Measurements from ENCODE around the gene DTX4.

Gene DTX4

GRCh38 chr11:59184691-59185339, 12.9 kb downstream of the DTX4 start:
- no peak for TF ChIP-seq POLR2AphosphoS5 (IDR thresholded peaks at IDR 0.05; ENCODE audit: low read depth, low read length)
- no peak for TF ChIP-seq TAF1 (IDR thresholded peaks at IDR 0.05; ENCODE audit: borderline replicate concordance, low read depth, low read length)
- no peak for TF ChIP-seq POLR2A (IDR thresholded peaks at IDR 0.05; ENCODE audit: low read depth, low read length)
- FAIRE-seq = no peak
- DNase-seq (ENCODE audit: insufficient read length) = no peak

- peak; percentile 14 for FAIRE-seq
- no peak for DNase-seq (ENCODE audit: insufficient read length)
- TF ChIP-seq POLR2AphosphoS5 (IDR thresholded peaks at IDR 0.05; ENCODE audit: low read depth, low read length) = no peak
Observed at GRCh38 chr11:59185386-59185945, 13.5 kb downstream of the DTX4 start.

- FAIRE-seq = peak; percentile 74
- TF ChIP-seq TAF1 (IDR thresholded peaks at IDR 0.05; ENCODE audit: borderline replicate concordance, low read depth, low read length) (no peak), POLR2A (IDR thresholded peaks at IDR 0.05; ENCODE audit: low read depth, low read length) (no peak), POLR2AphosphoS5 (IDR thresholded peaks at IDR 0.05; ENCODE audit: low read depth, low read length) (no peak)
- peak; percentile 61 for DNase-seq (ENCODE audit: insufficient read length)
Observed at GRCh38 chr11:59186130-59186594, 14.2 kb downstream of the DTX4 start.

GRCh38 chr11:59187035-59187434, 15.1 kb downstream of the DTX4 start:
- FAIRE-seq (peak; percentile 17), DNase-seq (ENCODE audit: insufficient read length) (no peak)
- no peak for TF ChIP-seq POLR2AphosphoS5 (IDR thresholded peaks at IDR 0.05; ENCODE audit: low read depth, low read length)
- TF ChIP-seq TAF1 (IDR thresholded peaks at IDR 0.05; ENCODE audit: borderline replicate concordance, low read depth, low read length) = no peak
- TF ChIP-seq POLR2A (IDR thresholded peaks at IDR 0.05; ENCODE audit: low read depth, low read length) = no peak

- DNase-seq (ENCODE audit: insufficient read length) (no peak), FAIRE-seq (no peak)
- no peak for TF ChIP-seq POLR2AphosphoS5 (IDR thresholded peaks at IDR 0.05; ENCODE audit: low read depth, low read length)
- TF ChIP-seq POLR2A (IDR thresholded peaks at IDR 0.05; ENCODE audit: low read depth, low read length) = no peak
- TF ChIP-seq TAF1 (IDR thresholded peaks at IDR 0.05; ENCODE audit: borderline replicate concordance, low read depth, low read length) = no peak
Observed at GRCh38 chr11:59187587-59187986, 15.7 kb downstream of the DTX4 start.

GRCh38 chr11:59188954-59189353, 17.0 kb downstream of the DTX4 start:
- FAIRE-seq (no peak), DNase-seq (ENCODE audit: insufficient read length) (no peak)
- TF ChIP-seq TAF1 (IDR thresholded peaks at IDR 0.05; ENCODE audit: borderline replicate concordance, low read depth, low read length) (no peak), POLR2AphosphoS5 (IDR thresholded peaks at IDR 0.05; ENCODE audit: low read depth, low read length) (no peak), POLR2A (IDR thresholded peaks at IDR 0.05; ENCODE audit: low read depth, low read length) (no peak)

- no peak for FAIRE-seq
- TF ChIP-seq TAF1 (IDR thresholded peaks at IDR 0.05; ENCODE audit: borderline replicate concordance, low read depth, low read length) (no peak), POLR2A (IDR thresholded peaks at IDR 0.05; ENCODE audit: low read depth, low read length) (no peak), POLR2AphosphoS5 (IDR thresholded peaks at IDR 0.05; ENCODE audit: low read depth, low read length) (no peak)
- DNase-seq (ENCODE audit: insufficient read length) = no peak
Observed at GRCh38 chr11:59189986-59190385, 18.1 kb downstream of the DTX4 start.

- FAIRE-seq = peak; percentile 74
- TF ChIP-seq POLR2AphosphoS5 (IDR thresholded peaks at IDR 0.05; ENCODE audit: low read depth, low read length) (no peak), POLR2A (IDR thresholded peaks at IDR 0.05; ENCODE audit: low read depth, low read length) (no peak), TAF1 (IDR thresholded peaks at IDR 0.05; ENCODE audit: borderline replicate concordance, low read depth, low read length) (no peak)
- DNase-seq (ENCODE audit: insufficient read length) = no peak
Observed at GRCh38 chr11:59191095-59191494, 19.2 kb downstream of the DTX4 start.

GRCh38 chr11:59191890-59192289, 20.0 kb downstream of the DTX4 start:
- FAIRE-seq = peak; percentile 63
- DNase-seq (ENCODE audit: insufficient read length) = no peak

GRCh38 chr11:59192446-59193020, 20.6 kb downstream of the DTX4 start:
- DNase-seq (ENCODE audit: insufficient read length) (no peak), FAIRE-seq (no peak)
- TF ChIP-seq POLR2A (IDR thresholded peaks at IDR 0.05; ENCODE audit: low read depth, low read length) (no peak), TAF1 (IDR thresholded peaks at IDR 0.05; ENCODE audit: borderline replicate concordance, low read depth, low read length) (no peak), POLR2AphosphoS5 (IDR thresholded peaks at IDR 0.05; ENCODE audit: low read depth, low read length) (no peak)

More at GRCh38 chr11:59191890-59192289, 20.0 kb downstream of the DTX4 start:
- TF ChIP-seq POLR2A (IDR thresholded peaks at IDR 0.05; ENCODE audit: low read depth, low read length) = no peak
- no peak for TF ChIP-seq TAF1 (IDR thresholded peaks at IDR 0.05; ENCODE audit: borderline replicate concordance, low read depth, low read length)
- no peak for TF ChIP-seq POLR2AphosphoS5 (IDR thresholded peaks at IDR 0.05; ENCODE audit: low read depth, low read length)

- DNase-seq (ENCODE audit: insufficient read length) (no peak), FAIRE-seq (no peak)
- TF ChIP-seq POLR2A (IDR thresholded peaks at IDR 0.05; ENCODE audit: low read depth, low read length) (no peak), TAF1 (IDR thresholded peaks at IDR 0.05; ENCODE audit: borderline replicate concordance, low read depth, low read length) (no peak), POLR2AphosphoS5 (IDR thresholded peaks at IDR 0.05; ENCODE audit: low read depth, low read length) (no peak)
Observed at GRCh38 chr11:59193587-59194130, 21.7 kb downstream of the DTX4 start.

GRCh38 chr11:59195586-59195985, 23.7 kb downstream of the DTX4 start:
- FAIRE-seq (no peak), DNase-seq (ENCODE audit: insufficient read length) (no peak)
- TF ChIP-seq TAF1 (IDR thresholded peaks at IDR 0.05; ENCODE audit: borderline replicate concordance, low read depth, low read length) (no peak), POLR2A (IDR thresholded peaks at IDR 0.05; ENCODE audit: low read depth, low read length) (no peak), POLR2AphosphoS5 (IDR thresholded peaks at IDR 0.05; ENCODE audit: low read depth, low read length) (no peak)
